SK-N-SH (cell line): ENCODE measurements around the gene PPIB. TPM values are rescaled to one million over a fixed set of nuclear protein-coding genes. Genes with fewer than 3 reads are reported as not detected.
A peak's percentile ranks its signal among the peaks of the same experiment; 100 is the strongest.

Experiments
- CTCF ChIA-PET: fragments of 300-600, 350-600 bp; formaldehyde crosslinking; extraction: SDS; loops from one replicate; lab custom pipeline; 2021; lab: Yijun Ruan, JAX
- POLR2A ChIA-PET: fragments of 350-600 bp; sonication (Branson Sonifier 250); formaldehyde crosslinking; extraction: SDS; loops from one replicate; lab custom pipeline; 2020; ENCODE audit warnings: antibody characterized with exemption, inconsistent platforms; lab: Yijun Ruan, JAX
- DNase-seq: peaks from one replicate; pipeline ENCODE4 v3.0.0; 2012
- H2AFZ ChIP-seq: fragments of 200-600 bp; sonication (generic); 2 replicates; pipeline ENCODE4 v1.8.1; 2016; ENCODE audit warnings: antibody characterized with exemption, mild to moderate bottlenecking, low read depth
- H3F3A ChIP-seq: fragments of 200-600 bp; sonication (generic); replicated peaks from 2 replicates; pipeline ENCODE3; 2016; ENCODE audit warnings: antibody characterized with exemption, mild to moderate bottlenecking; ENCODE audit not compliant: insufficient read depth
- H3K27ac ChIP-seq, 2 experiments: fragments of 200-500 bp in 1 of 2; fragments of 200-600 bp in 1 of 2; sonication (Bioruptor generic) in 1 of 2; sonication (generic), shearing (Covaris generic) in 1 of 2; 2 replicates each; pipeline versions ENCODE4 v1.5.1 to v1.6.1; 2014 to 2016; ENCODE audit warnings: low read depth in 2 of 2, inconsistent platforms in 1 of 2, low read length in 1 of 2, mild to moderate bottlenecking in 1 of 2, mixed read lengths in 1 of 2
- H3K27me3 ChIP-seq: fragments of 200-600 bp; sonication (generic), shearing (Covaris generic); 2 replicates; pipeline ENCODE4 v1.6.1; 2016; ENCODE audit warnings: mixed run types; ENCODE audit not compliant: insufficient read depth
- H3K36me3 ChIP-seq, 2 experiments: fragments of 200-500 bp in 1 of 2; fragments of 200-600 bp in 1 of 2; sonication (Bioruptor generic) in 1 of 2; sonication (generic) in 1 of 2; replicated peaks in 1 of 2; 2 replicates each; pipeline versions ENCODE3 to v1.5.1; 2014 to 2016; ENCODE audit warnings: low read length in 1 of 2, mild to moderate bottlenecking in 1 of 2; ENCODE audit not compliant: insufficient read depth in 2 of 2, control insufficient read depth in 1 of 2
- H3K4me1 ChIP-seq, 2 experiments: fragments of 200-500 bp in 1 of 2; fragments of 200-600 bp in 1 of 2; sonication (Bioruptor generic) in 1 of 2; sonication (generic), shearing (Covaris generic) in 1 of 2; 2 replicates each; pipeline versions ENCODE4 v1.5.1 to v1.6.1; 2014 to 2016; ENCODE audit warnings: low read depth in 1 of 2, low read length in 1 of 2, mixed run types in 1 of 2; ENCODE audit not compliant: insufficient read depth in 2 of 2, control insufficient read depth in 1 of 2
- H3K4me2 ChIP-seq: fragments of 200-600 bp; sonication (generic), shearing (Covaris generic); 2 replicates; pipeline ENCODE4 v1.6.1; 2017; ENCODE audit warnings: mixed run types
- H3K4me3 ChIP-seq, 2 experiments: fragments of 200-500 bp in 1 of 2; fragments of 200-600 bp in 1 of 2; sonication (Bioruptor generic) in 1 of 2; sonication (generic), shearing (Covaris generic) in 1 of 2; 2 replicates each; pipeline versions ENCODE4 v1.5.1 to v1.8.1; 2014 to 2016; ENCODE audit warnings: low read depth in 2 of 2, inconsistent platforms in 1 of 2, low read length in 1 of 2, mild to moderate bottlenecking in 1 of 2, mixed read lengths in 1 of 2, moderate library complexity in 1 of 2
- H3K79me2 ChIP-seq: fragments of 200-600 bp; sonication (generic); 2 replicates; pipeline ENCODE4 v1.8.1; 2017; ENCODE audit warnings: mild to moderate bottlenecking; ENCODE audit not compliant: insufficient read depth
- H3K9ac ChIP-seq: fragments of 200-600 bp; sonication (generic); 2 replicates; pipeline ENCODE4 v1.6.1; 2017; ENCODE audit warnings: mixed run types
- H3K9me2 ChIP-seq: fragments of 200-600 bp; sonication (generic); 2 replicates; pipeline ENCODE4 v1.6.1; 2017; ENCODE audit warnings: mixed run types
- H3K9me3 ChIP-seq: fragments of 200-600 bp; sonication (generic); 2 replicates; pipeline ENCODE4 v1.6.1; 2017; ENCODE audit warnings: mixed run types, mild to moderate bottlenecking, moderate library complexity
- H4K20me1 ChIP-seq: fragments of 200-600 bp; sonication (generic); 2 replicates; pipeline ENCODE4 v1.6.1; 2017; ENCODE audit warnings: mild to moderate bottlenecking, mixed run types; ENCODE audit not compliant: insufficient read depth
- ELF1 ChIP-seq: IDR thresholded peaks from 2 replicates; pipeline ENCODE4 v1.4.0; 2012
- EP300 ChIP-seq, 2 experiments: IDR thresholded peaks; 2 replicates each; pipeline versions ENCODE4 v1.4.0 to v1.6.1; 2012; ENCODE audit warnings: borderline replicate concordance in 1 of 2, low read depth in 1 of 2, low read length in 1 of 2
- EZH2phosphoT487 ChIP-seq: fragments of 200-600 bp; sonication (generic); IDR thresholded peaks from 2 replicates; pipeline ENCODE4 v1.6.1; 2017; ENCODE audit warnings: low read depth, mixed run types, mild to moderate bottlenecking, antibody characterized with exemption, moderate library complexity, borderline replicate concordance
- FOSL2 ChIP-seq: IDR thresholded peaks from 2 replicates; pipeline ENCODE4 v1.4.0; 2012; ENCODE audit warnings: low read depth, mild to moderate bottlenecking, moderate library complexity, borderline replicate concordance
- FOXJ3 ChIP-seq: sonication (generic); formaldehyde crosslinking; IDR thresholded peaks from 2 replicates; pipeline ENCODE4 v1.5.1; 2020; ENCODE audit warnings: mild to moderate bottlenecking, missing genetic modification reagents
- FOXM1 ChIP-seq: IDR thresholded peaks from 2 replicates; pipeline ENCODE4 v1.4.0; 2012; ENCODE audit warnings: low read depth, mild to moderate bottlenecking
- GABPA ChIP-seq: IDR thresholded peaks from 2 replicates; pipeline ENCODE4 v1.4.0; 2012; ENCODE audit warnings: low read depth, mild to moderate bottlenecking
- GATA2 ChIP-seq: sonication (generic); formaldehyde crosslinking; IDR thresholded peaks from 2 replicates; pipeline ENCODE4 v1.5.0; 2020; ENCODE audit warnings: mild to moderate bottlenecking, missing genetic modification reagents
- MXI1 ChIP-seq: IDR thresholded peaks from 2 replicates; pipeline ENCODE4 v1.6.1; 2012; ENCODE audit warnings: mild to moderate bottlenecking, low read depth, low read length, improper control_type of control experiment
- RAD21 ChIP-seq: IDR thresholded peaks from 2 replicates; pipeline ENCODE4 v1.6.1; 2012; ENCODE audit warnings: mild to moderate bottlenecking, low read length
- RCOR1 ChIP-seq: fragments of 150-350 bp; IDR thresholded peaks from 2 replicates; pipeline ENCODE4 v1.6.1; 2017; ENCODE audit warnings: antibody characterized with exemption, low read length
- RXRA ChIP-seq: IDR thresholded peaks from 2 replicates; pipeline ENCODE4 v1.4.0; 2012; ENCODE audit warnings: low read depth, mild to moderate bottlenecking, borderline replicate concordance
- TAF1 ChIP-seq: IDR thresholded peaks from 2 replicates; pipeline ENCODE4 v1.6.1; 2012; ENCODE audit warnings: low read depth, mild to moderate bottlenecking, low read length, moderate library complexity, borderline replicate concordance
- TCF12 ChIP-seq: IDR thresholded peaks from 2 replicates; pipeline ENCODE4 v1.4.0; 2012
- TEAD4 ChIP-seq: IDR thresholded peaks from 2 replicates; pipeline ENCODE4 v1.4.0; 2012; ENCODE audit warnings: mild to moderate bottlenecking, borderline replicate concordance; ENCODE audit not compliant: insufficient read depth
- YY1 ChIP-seq: IDR thresholded peaks from 2 replicates; pipeline ENCODE4 v1.4.0; 2012; ENCODE audit warnings: low read depth, mild to moderate bottlenecking
- WGBS: methylation state at CpG from one replicate; pipeline ENCODE4 v1.1.6; 2017; ENCODE audit warnings: low lambda C conversion rate; 5-methylcytosine and 5-hydroxymethylcytosine counted together
- polyA plus RNA-seq, 3 experiments: library from polyadenylated mRNA; depleted of rRNA; stranded (reverse); fragments of >200 nt; gene quantifications; 2 replicates each; pipeline ENCODE4 v1.2.3, GENCODE V29; 2012
- TF ChIP-seq, protein P1 (sequence below): IDR thresholded peaks from 2 replicates; pipeline ENCODE4 v1.4.0; 2012; ENCODE audit warnings: low read depth, borderline replicate concordance
- TF ChIP-seq, protein P2 (sequence below): IDR thresholded peaks from 2 replicates; pipeline ENCODE4 v1.4.0; 2012; ENCODE audit warnings: low read depth, borderline replicate concordance
- TF ChIP-seq, protein P3 (sequence below): IDR thresholded peaks from 2 replicates; pipeline ENCODE4; 2012
- TF ChIP-seq, protein P4 (sequence below): fragments of 150-350 bp; IDR thresholded peaks from 2 replicates; pipeline ENCODE4 v1.6.1; 2017; ENCODE audit warnings: antibody characterized with exemption, low read length, low read depth, borderline replicate concordance
- TF ChIP-seq, protein P5 (sequence below): fragments of 200-600 bp; sonication (generic); IDR thresholded peaks from 2 replicates; pipeline ENCODE4 v1.6.1; 2017; ENCODE audit warnings: antibody characterized with exemption, mild to moderate bottlenecking, moderate library complexity

Gene PPIB
- polyA plus RNA-seq, 1 of the 3 experiments (the other 2 are of a cell fraction): 1,379 TPM

DNA sequence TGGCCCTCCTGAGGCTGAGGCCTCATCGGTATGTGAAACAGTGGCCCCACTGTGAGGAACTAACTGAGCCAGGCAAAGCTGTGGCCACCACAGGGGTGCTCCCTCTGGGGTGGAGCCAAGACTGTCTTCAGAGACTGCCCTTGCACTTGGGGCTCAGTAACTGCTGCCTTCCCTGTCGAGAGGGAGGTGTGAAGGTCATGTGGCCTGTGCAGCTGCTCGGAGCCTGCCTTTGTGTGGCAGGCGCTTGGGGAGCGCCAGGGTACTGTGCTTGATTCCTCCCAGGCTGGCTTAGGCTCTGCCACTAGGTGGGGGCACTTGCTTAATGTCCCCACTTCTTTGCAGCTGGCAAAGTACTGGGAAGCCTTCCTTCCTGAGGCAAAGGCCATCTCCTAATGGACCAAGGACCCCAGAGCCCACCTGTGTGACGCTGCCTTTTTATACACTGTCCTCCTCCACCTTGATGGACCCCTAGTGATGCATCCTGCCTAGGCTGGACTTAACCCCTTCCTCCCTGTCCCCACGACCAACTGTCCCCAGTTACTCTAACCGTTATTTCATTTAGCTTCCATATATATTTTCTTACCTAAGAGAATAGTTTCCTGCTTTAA lies 25.5 kb downstream of the PPIB start:
- peaks cover 0 to 4% of the 10 kb centered on the region in 2 experiments; a peak in 1 of 4 replicates for H3K4me1 ChIP-seq
- ChIA-PET CTCF (interaction anchor here (0.6 to 1.8 kb wide), 3 partner anchors 10 to 844 kb away, joined by 3 to 6 read pairs (median 3); no protein-coding TSS in a partner anchor), POLR2A (no interaction called here)
- H3K9ac ChIP-seq: no peak overlapping the region
- no peak overlapping the region for H3K27ac ChIP-seq
- no peaks in the 10 kb centered on the region for H3K79me2 ChIP-seq
- no peaks in the 10 kb centered on the region for H3K27me3 ChIP-seq
- no peaks in the 10 kb centered on the region for H3F3A ChIP-seq
- TF ChIP-seq RAD21 (peak; percentile 25), YY1 (no peak), EP300 (IDR thresholded peaks at IDR 0.05; ENCODE audit: borderline replicate concordance in 1 of 2, low read depth in 1 of 2, low read length in 1 of 2) (no peak), EZH2phosphoT487 (no peak), TEAD4 (no peak), GABPA (no peak)
- TF ChIP-seq, protein P1, sequence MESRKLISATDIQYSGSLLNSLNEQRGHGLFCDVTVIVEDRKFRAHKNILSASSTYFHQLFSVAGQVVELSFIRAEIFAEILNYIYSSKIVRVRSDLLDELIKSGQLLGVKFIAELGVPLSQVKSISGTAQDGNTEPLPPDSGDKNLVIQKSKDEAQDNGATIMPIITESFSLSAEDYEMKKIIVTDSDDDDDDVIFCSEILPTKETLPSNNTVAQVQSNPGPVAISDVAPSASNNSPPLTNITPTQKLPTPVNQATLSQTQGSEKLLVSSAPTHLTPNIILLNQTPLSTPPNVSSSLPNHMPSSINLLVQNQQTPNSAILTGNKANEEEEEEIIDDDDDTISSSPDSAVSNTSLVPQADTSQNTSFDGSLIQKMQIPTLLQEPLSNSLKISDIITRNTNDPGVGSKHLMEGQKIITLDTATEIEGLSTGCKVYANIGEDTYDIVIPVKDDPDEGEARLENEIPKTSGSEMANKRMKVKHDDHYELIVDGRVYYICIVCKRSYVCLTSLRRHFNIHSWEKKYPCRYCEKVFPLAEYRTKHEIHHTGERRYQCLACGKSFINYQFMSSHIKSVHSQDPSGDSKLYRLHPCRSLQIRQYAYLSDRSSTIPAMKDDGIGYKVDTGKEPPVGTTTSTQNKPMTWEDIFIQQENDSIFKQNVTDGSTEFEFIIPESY: no peak
- no peaks in the 10 kb centered on the region for H3K9me2 ChIP-seq
- no peaks in the 10 kb centered on the region for H3K9me3 ChIP-seq
- H4K20me1 ChIP-seq: no peaks in the 10 kb centered on the region
- no peak overlapping the region for H2AFZ ChIP-seq
- no peak for DNase-seq
- no peak overlapping the region for H3K4me3 ChIP-seq
- peaks cover 15 to 66% of the 10 kb centered on the region in 2 experiments for H3K36me3 ChIP-seq
- H3K4me2 ChIP-seq: no peak overlapping the region
- 94% methylated on average over 4 of the region's 8 CpGs for WGBS

DNA sequence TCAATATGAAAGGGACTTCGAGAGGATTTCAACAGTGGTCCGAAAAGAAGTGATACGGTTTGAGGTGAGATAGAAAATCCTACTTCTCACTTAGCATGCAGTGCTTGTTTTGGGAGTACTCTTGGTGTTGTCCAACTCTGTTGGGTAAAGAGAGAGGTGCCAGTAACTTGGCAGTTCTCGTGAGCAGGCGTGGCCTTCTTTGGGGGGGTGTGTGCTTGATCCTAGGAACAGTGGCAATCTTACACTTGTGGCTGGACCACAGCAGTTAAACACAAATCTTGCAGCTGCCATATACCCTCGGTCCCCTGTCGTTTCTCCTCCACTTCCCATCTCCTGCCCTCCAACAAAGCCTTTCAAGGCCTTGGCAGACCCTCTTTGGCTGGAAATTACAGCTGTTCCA lies 26.5 kb downstream of the PPIB start:
- no peak for DNase-seq
- Histone ChIP-seq H4K20me1 (no peaks in the 10 kb centered on the region), H3K9ac (no peak overlapping the region), H3K4me3 (no peak overlapping the region), H3K4me2 (no peak overlapping the region), H3K4me1 (peaks cover 0 to 4% of the 10 kb centered on the region in 2 experiments; a peak in 1 of 4 replicates), H3K79me2 (no peaks in the 10 kb centered on the region), H3K9me3 (no peaks in the 10 kb centered on the region), H3K27ac (no peak overlapping the region), H3K27me3 (no peaks in the 10 kb centered on the region), H3K9me2 (no peaks in the 10 kb centered on the region), H2AFZ (no peak overlapping the region), H3K36me3 (peaks cover 23 to 71% of the 10 kb centered on the region in 2 experiments), H3F3A (no peaks in the 10 kb centered on the region)
- CTCF ChIA-PET: interaction anchor here (1.8 to 6.2 kb wide), 2 partner anchors 17 kb away, joined by 6 to 25 read pairs; no protein-coding TSS in a partner anchor
- 97% methylated on average over 7 of the region's 7 CpGs for WGBS
- POLR2A ChIA-PET: no interaction called here
- no peak for TF ChIP-seq TEAD4
- TF ChIP-seq, protein P2, sequence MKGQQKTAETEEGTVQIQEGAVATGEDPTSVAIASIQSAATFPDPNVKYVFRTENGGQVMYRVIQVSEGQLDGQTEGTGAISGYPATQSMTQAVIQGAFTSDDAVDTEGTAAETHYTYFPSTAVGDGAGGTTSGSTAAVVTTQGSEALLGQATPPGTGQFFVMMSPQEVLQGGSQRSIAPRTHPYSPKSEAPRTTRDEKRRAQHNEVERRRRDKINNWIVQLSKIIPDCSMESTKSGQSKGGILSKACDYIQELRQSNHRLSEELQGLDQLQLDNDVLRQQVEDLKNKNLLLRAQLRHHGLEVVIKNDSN: no peak
- TF ChIP-seq FOXM1: no peak
- TF ChIP-seq MXI1: no peak
- TF ChIP-seq, protein P3, sequence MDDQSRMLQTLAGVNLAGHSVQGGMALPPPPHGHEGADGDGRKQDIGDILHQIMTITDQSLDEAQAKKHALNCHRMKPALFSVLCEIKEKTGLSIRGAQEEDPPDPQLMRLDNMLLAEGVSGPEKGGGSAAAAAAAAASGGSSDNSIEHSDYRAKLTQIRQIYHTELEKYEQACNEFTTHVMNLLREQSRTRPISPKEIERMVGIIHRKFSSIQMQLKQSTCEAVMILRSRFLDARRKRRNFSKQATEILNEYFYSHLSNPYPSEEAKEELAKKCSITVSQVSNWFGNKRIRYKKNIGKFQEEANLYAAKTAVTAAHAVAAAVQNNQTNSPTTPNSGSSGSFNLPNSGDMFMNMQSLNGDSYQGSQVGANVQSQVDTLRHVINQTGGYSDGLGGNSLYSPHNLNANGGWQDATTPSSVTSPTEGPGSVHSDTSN: no peak
- no peak for TF ChIP-seq GATA2 (CRISPR knock-in tag)
- no peak for TF ChIP-seq FOXJ3 (CRISPR knock-in tag)
- no peak for TF ChIP-seq ELF1
- no peak for TF ChIP-seq FOSL2
- no peak for TF ChIP-seq TAF1
- TF ChIP-seq EZH2phosphoT487: no peak
- no peak for TF ChIP-seq GABPA
- TF ChIP-seq RCOR1: no peak
- TF ChIP-seq, protein P4, sequence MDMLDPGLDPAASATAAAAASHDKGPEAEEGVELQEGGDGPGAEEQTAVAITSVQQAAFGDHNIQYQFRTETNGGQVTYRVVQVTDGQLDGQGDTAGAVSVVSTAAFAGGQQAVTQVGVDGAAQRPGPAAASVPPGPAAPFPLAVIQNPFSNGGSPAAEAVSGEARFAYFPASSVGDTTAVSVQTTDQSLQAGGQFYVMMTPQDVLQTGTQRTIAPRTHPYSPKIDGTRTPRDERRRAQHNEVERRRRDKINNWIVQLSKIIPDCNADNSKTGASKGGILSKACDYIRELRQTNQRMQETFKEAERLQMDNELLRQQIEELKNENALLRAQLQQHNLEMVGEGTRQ: no peak
- no peak for TF ChIP-seq TCF12
- no peak for TF ChIP-seq RXRA
- TF ChIP-seq, protein P5, sequence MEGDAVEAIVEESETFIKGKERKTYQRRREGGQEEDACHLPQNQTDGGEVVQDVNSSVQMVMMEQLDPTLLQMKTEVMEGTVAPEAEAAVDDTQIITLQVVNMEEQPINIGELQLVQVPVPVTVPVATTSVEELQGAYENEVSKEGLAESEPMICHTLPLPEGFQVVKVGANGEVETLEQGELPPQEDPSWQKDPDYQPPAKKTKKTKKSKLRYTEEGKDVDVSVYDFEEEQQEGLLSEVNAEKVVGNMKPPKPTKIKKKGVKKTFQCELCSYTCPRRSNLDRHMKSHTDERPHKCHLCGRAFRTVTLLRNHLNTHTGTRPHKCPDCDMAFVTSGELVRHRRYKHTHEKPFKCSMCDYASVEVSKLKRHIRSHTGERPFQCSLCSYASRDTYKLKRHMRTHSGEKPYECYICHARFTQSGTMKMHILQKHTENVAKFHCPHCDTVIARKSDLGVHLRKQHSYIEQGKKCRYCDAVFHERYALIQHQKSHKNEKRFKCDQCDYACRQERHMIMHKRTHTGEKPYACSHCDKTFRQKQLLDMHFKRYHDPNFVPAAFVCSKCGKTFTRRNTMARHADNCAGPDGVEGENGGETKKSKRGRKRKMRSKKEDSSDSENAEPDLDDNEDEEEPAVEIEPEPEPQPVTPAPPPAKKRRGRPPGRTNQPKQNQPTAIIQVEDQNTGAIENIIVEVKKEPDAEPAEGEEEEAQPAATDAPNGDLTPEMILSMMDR: no peak
